DOHH2 (cell line): ENCODE measurements around the gene METTL24.

Experiments
- H3F3A ChIP-seq: fragments of 200-600 bp; sonication (generic), shearing (Covaris generic); 2 replicates; pipeline ENCODE4 v1.6.0; 2016; ENCODE audit warnings: antibody characterized with exemption, mild to moderate bottlenecking; ENCODE audit not compliant: control insufficient read depth, insufficient read depth
- H3K27ac ChIP-seq: fragments of 200-600 bp; sonication (generic); 2 replicates; pipeline ENCODE4 v1.5.1; 2014; ENCODE audit warnings: low read depth, mild to moderate bottlenecking, low read length, moderate library complexity
- H3K27me3 ChIP-seq: fragments of 200-600 bp; sonication (generic); 2 replicates; pipeline ENCODE4 v1.6.1; 2014; ENCODE audit warnings: mild to moderate bottlenecking, low read length, mixed read lengths; ENCODE audit not compliant: control insufficient read depth
- H3K36me3 ChIP-seq: fragments of 200-600 bp; sonication (generic); 2 replicates; pipeline ENCODE4 v1.6.1; 2014; ENCODE audit warnings: mild to moderate bottlenecking, low read length, moderate library complexity, mixed read lengths; ENCODE audit not compliant: control insufficient read depth
- H3K4me1 ChIP-seq: fragments of 200-600 bp; sonication (generic); 2 replicates; pipeline ENCODE4 v1.6.1; 2014; ENCODE audit warnings: mild to moderate bottlenecking, low read length, mixed read lengths; ENCODE audit not compliant: control insufficient read depth
- H3K4me2 ChIP-seq: fragments of 200-600 bp; sonication (generic); 2 replicates; pipeline ENCODE4 v1.6.0; 2014; ENCODE audit warnings: mild to moderate bottlenecking, low read length, moderate library complexity
- H3K4me3 ChIP-seq: fragments of 200-600 bp; sonication (generic); 2 replicates; pipeline ENCODE4 v1.5.1; 2014; ENCODE audit warnings: mild to moderate bottlenecking, low read length, mixed read lengths
- H3K79me2 ChIP-seq: fragments of 200-600 bp; sonication (generic); 2 replicates; pipeline ENCODE4 v1.6.1; 2014; ENCODE audit warnings: mild to moderate bottlenecking, low read length, mixed read lengths; ENCODE audit not compliant: control insufficient read depth
- H3K9me2 ChIP-seq: fragments of 200-600 bp; sonication (generic); replicated peaks from 2 replicates; pipeline ENCODE4 v1.6.1; 2014; ENCODE audit warnings: mild to moderate bottlenecking, low read length, mixed read lengths; ENCODE audit not compliant: control insufficient read depth
- H3K9me3 ChIP-seq: fragments of 200-600 bp; sonication (generic); 2 replicates; pipeline ENCODE4 v1.6.1; 2014; ENCODE audit warnings: antibody characterized with exemption, low read length, mixed read lengths; ENCODE audit not compliant: control insufficient read depth, insufficient read depth
- H4K20me1 ChIP-seq: fragments of 200-600 bp; sonication (generic); 2 replicates; pipeline ENCODE4 v1.6.0; 2014; ENCODE audit warnings: low read depth, mild to moderate bottlenecking, antibody characterized with exemption, low read length, moderate library complexity; ENCODE audit not compliant: control insufficient read depth, insufficient read depth
- CTCF ChIP-seq: fragments of 200-600 bp; sonication (generic); IDR thresholded peaks from one replicate; pipeline ENCODE4 v1.5.1; 2014; ENCODE audit warnings: antibody characterized with exemption, mild to moderate bottlenecking, low read depth, low read length; ENCODE audit not compliant: poor library complexity, severe bottlenecking
- EZH2phosphoT487 ChIP-seq: fragments of 200-600 bp; sonication (generic); IDR thresholded peaks from 2 replicates; pipeline ENCODE4 v1.6.1; 2017; ENCODE audit warnings: borderline replicate concordance, mild to moderate bottlenecking, antibody characterized with exemption, low read length, moderate library complexity, mixed read lengths

METTL24 gene

GRCh38 chr6:110211753-110212152 is 146.4 kb downstream of the METTL24 start:
- Histone ChIP-seq H3F3A (peaks cover 4% of the 10 kb centered on the region), H3K4me1 (peaks cover 24% of the 10 kb centered on the region), H3K36me3 (peaks cover 88% of the 10 kb centered on the region), H3K79me2 (peaks cover 11% of the 10 kb centered on the region), H3K9me3 (no peaks in the 10 kb centered on the region), H3K4me3 (no peak overlapping the region), H3K27ac (no peak overlapping the region), H3K4me2 (no peak overlapping the region), H4K20me1 (no peaks in the 10 kb centered on the region), H3K9me2 (no peaks in the 10 kb centered on the region), H3K27me3 (no peaks in the 10 kb centered on the region)
- TF ChIP-seq EZH2phosphoT487 (no peak), CTCF (no peak)

GRCh38 chr6:110207652-110208051 is 150.5 kb downstream of the METTL24 start:
- Histone ChIP-seq H3F3A (peaks cover 36% of the 10 kb centered on the region), H3K27me3 (no peaks in the 10 kb centered on the region), H4K20me1 (no peaks in the 10 kb centered on the region), H3K4me3 (no peak overlapping the region), H3K27ac (peak overlapping the region; percentile 94), H3K9me3 (no peaks in the 10 kb centered on the region), H3K4me1 (peaks cover 54% of the 10 kb centered on the region), H3K79me2 (peaks cover 26% of the 10 kb centered on the region), H3K36me3 (peaks cover 48% of the 10 kb centered on the region), H3K9me2 (no peaks in the 10 kb centered on the region), H3K4me2 (peak overlapping the region; percentile 77)
- no peak for TF ChIP-seq CTCF
- no peak for TF ChIP-seq EZH2phosphoT487

GRCh38 chr6:110201151-110201884 is 156.8 kb downstream of the METTL24 start:
- Histone ChIP-seq H3K36me3 (peaks cover 18% of the 10 kb centered on the region), H3K4me1 (peaks cover 70% of the 10 kb centered on the region), H3K9me2 (no peaks in the 10 kb centered on the region), H3K79me2 (peaks cover 73% of the 10 kb centered on the region), H3K27me3 (no peaks in the 10 kb centered on the region), H3K4me2 (peak overlapping the region; percentile 63), H4K20me1 (no peaks in the 10 kb centered on the region), H3K9me3 (no peaks in the 10 kb centered on the region), H3K4me3 (peak overlapping the region; percentile 52), H3K27ac (peak overlapping the region; percentile 94), H3F3A (peaks cover 31% of the 10 kb centered on the region)
- TF ChIP-seq EZH2phosphoT487 (no peak), CTCF (no peak)
